Keratinocyte (primary cell): Measurements from ENCODE around the gene MMP24OS. TPM values are rescaled to one million over a fixed set of nuclear protein-coding genes. Genes with fewer than 3 reads are reported as not detected.

Source experiments
- DNase-seq: peaks from one replicate; pipeline ENCODE4 v3.0.0-alpha.2; 2011; ENCODE audit warnings: low read depth, missing footprints, low spot score
- FAIRE-seq: peaks from 2 replicates; lab custom pipeline; 2011; peaks lifted over from hg19 to GRCh38; lab: Jason Lieb, UNC
- H2AFZ ChIP-seq: 2 replicates; pipeline ENCODE4 v1.6.0; 2012; ENCODE audit warnings: low read length, control low read depth, inconsistent platforms; ENCODE audit not compliant: control insufficient read depth
- H3K27ac ChIP-seq: 2 replicates; pipeline ENCODE4 v1.5.1; 2011; ENCODE audit warnings: low read length; ENCODE audit not compliant: control insufficient read depth, insufficient read depth
- H3K27me3 ChIP-seq: 3 replicates; pipeline ENCODE4 v1.6.0; 2011; ENCODE audit warnings: low read length; ENCODE audit not compliant: control insufficient read depth, insufficient read depth; ENCODE audit errors: extremely low read depth
- H3K36me3 ChIP-seq, 2 experiments: 2 replicates in 1 of 2; 3 replicates in 1 of 2; pipeline ENCODE4 v1.5.1; 2011; ENCODE audit warnings: low read length in 2 of 2, mild to moderate bottlenecking in 1 of 2; ENCODE audit not compliant: control insufficient read depth in 2 of 2, insufficient read depth in 2 of 2; ENCODE audit errors: extremely low read depth in 1 of 2
- H3K4me1 ChIP-seq: 3 replicates; pipeline ENCODE4 v1.5.1; 2011; ENCODE audit warnings: low read length; ENCODE audit not compliant: control insufficient read depth, insufficient read depth; ENCODE audit errors: extremely low read depth
- H3K4me2 ChIP-seq: 3 replicates; pipeline ENCODE4 v1.6.0; 2011; ENCODE audit warnings: low read depth, low read length; ENCODE audit not compliant: control insufficient read depth, insufficient read depth; ENCODE audit errors: extremely low read depth
- H3K4me3 ChIP-seq, 3 experiments: fragments of 200-600 bp in 1 of 3; sonication (generic) in 1 of 3; 2 replicates in 2 of 3; 3 replicates in 1 of 3; pipeline ENCODE4 v1.5.1; 2011 to 2016; ENCODE audit warnings: low read length in 3 of 3, mild to moderate bottlenecking in 3 of 3, control low read depth in 2 of 3, inconsistent platforms in 1 of 3, low read depth in 1 of 3, mixed read lengths in 1 of 3, mixed run types in 1 of 3, moderate library complexity in 1 of 3; ENCODE audit not compliant: control insufficient read depth in 2 of 3, insufficient read depth in 2 of 3; ENCODE audit errors: extremely low read depth in 1 of 3
- H3K79me2 ChIP-seq: 2 replicates; pipeline ENCODE4 v1.6.0; 2012; ENCODE audit warnings: low read length; ENCODE audit not compliant: control insufficient read depth, insufficient read depth
- H3K9ac ChIP-seq: 3 replicates; pipeline ENCODE4 v1.6.0; 2011; ENCODE audit warnings: low read length; ENCODE audit not compliant: control insufficient read depth, insufficient read depth; ENCODE audit errors: extremely low read depth
- H3K9me1 ChIP-seq: 3 replicates; pipeline ENCODE4 v1.6.0; 2011; ENCODE audit warnings: low read length; ENCODE audit not compliant: control insufficient read depth, insufficient read depth; ENCODE audit errors: extremely low read depth
- H3K9me3 ChIP-seq: 2 replicates; pipeline ENCODE4 v1.5.1; 2012; ENCODE audit warnings: low read depth, low read length; ENCODE audit not compliant: control insufficient read depth
- H4K20me1 ChIP-seq: 3 replicates; pipeline ENCODE4 v1.6.0; 2011; ENCODE audit warnings: low read length; ENCODE audit not compliant: control insufficient read depth, insufficient read depth; ENCODE audit errors: extremely low read depth
- EZH2 ChIP-seq: IDR thresholded peaks from one replicate; pipeline ENCODE4 v1.6.1; 2012; ENCODE audit warnings: inconsistent platforms, mild to moderate bottlenecking, low read length, moderate library complexity
- dilution Hi-C: fragments of 300-500 bp; cut with MboI; formaldehyde crosslinking; loops from one replicate; pipeline ENCODE4 v1.7.0; 2020; ENCODE audit warnings: low sequenced_read_pairs; ENCODE audit not compliant: extremely low pct_ligation_motif_present
- polyA plus RNA-seq, 5 experiments: library from polyadenylated mRNA; depleted of rRNA in 3 of 5; stranded (reverse) in 3 of 5; stranded (forward) in 1 of 5; unstranded in 1 of 5; fragments of >200 nt; gene quantifications; 1 replicate in 1 of 5; 2 replicates in 3 of 5; 3 replicates in 1 of 5; pipeline versions ENCODE4 v1.2.1 to v1.2.3, GENCODE V29; 2011 to 2012; ENCODE audit warnings: missing spikeins in 2 of 5, low read depth in 1 of 5, low replicate concordance in 1 of 5
- TF ChIP-seq, protein P1 (sequence below), 3 experiments: IDR thresholded peaks in 1 of 3; conservative IDR thresholded peaks in 1 of 3; optimal IDR thresholded peaks in 1 of 3; 2 replicates in 2 of 3; 3 replicates in 1 of 3; pipeline versions ENCODE3 to v1.5.1; 2011; ENCODE audit warnings: low read length in 3 of 3, mild to moderate bottlenecking in 3 of 3, moderate library complexity in 2 of 3, control low read depth in 1 of 3, inconsistent platforms in 1 of 3; ENCODE audit not compliant: insufficient read depth in 2 of 3; ENCODE audit errors: extremely low read depth in 1 of 3

The MMP24OS gene
- polyA plus RNA-seq, 1 donor (not counting 4 experiments of a cell fraction or from before 2014, with no cell fraction given) = 19.5 TPM

DNA sequence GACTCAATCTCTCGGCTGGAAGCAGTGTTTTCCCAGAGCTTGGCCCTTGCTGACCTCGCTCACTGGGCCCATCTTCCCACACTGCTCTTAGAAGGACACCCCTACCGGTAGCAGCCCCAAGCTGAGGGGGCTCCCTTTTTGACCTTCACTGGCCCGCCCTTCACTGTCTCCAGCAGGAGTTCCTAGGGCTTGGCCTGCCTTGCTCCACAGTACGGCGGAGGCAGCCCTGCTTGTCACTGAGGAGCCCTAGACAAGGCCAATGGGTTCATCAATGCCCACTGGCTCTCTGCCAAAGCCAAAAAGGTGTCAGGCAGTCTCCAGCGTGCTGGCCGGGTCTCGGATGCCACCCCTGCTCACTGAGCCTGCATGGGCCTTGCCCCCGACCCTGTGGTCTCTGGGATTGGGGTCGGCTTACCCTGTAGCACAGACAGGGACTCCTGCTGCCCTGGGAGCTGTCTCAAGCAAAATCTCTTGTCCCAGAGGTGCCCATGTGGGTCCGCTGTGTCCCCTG lies 2.1 kb downstream of the MMP24OS start:
- peaks cover 6% of the 10 kb centered on the region for H4K20me1 ChIP-seq
- H3K27me3 ChIP-seq = no peaks in the 10 kb centered on the region
- DNase-seq (no peak), FAIRE-seq (no peak)
- peaks cover 27 to 52% of the 10 kb centered on the region in 2 experiments for H3K36me3 ChIP-seq
- H2AFZ ChIP-seq = no peak overlapping the region
- no peaks in the 10 kb centered on the region for H3K9me3 ChIP-seq
- no peak overlapping the region for H3K27ac ChIP-seq
- peaks cover 34% of the 10 kb centered on the region for H3K4me1 ChIP-seq
- peaks cover 2% of the 10 kb centered on the region for H3K9me1 ChIP-seq
- no peak overlapping the region for H3K9ac ChIP-seq
- TF ChIP-seq EZH2 = no peak
- TF ChIP-seq, protein P1, sequence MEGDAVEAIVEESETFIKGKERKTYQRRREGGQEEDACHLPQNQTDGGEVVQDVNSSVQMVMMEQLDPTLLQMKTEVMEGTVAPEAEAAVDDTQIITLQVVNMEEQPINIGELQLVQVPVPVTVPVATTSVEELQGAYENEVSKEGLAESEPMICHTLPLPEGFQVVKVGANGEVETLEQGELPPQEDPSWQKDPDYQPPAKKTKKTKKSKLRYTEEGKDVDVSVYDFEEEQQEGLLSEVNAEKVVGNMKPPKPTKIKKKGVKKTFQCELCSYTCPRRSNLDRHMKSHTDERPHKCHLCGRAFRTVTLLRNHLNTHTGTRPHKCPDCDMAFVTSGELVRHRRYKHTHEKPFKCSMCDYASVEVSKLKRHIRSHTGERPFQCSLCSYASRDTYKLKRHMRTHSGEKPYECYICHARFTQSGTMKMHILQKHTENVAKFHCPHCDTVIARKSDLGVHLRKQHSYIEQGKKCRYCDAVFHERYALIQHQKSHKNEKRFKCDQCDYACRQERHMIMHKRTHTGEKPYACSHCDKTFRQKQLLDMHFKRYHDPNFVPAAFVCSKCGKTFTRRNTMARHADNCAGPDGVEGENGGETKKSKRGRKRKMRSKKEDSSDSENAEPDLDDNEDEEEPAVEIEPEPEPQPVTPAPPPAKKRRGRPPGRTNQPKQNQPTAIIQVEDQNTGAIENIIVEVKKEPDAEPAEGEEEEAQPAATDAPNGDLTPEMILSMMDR (optimal IDR thresholded peaks at IDR 0.05 in 1 of 3, IDR thresholded peaks at IDR 0.05 in 1 of 3, conservative IDR thresholded peaks at IDR 0.05 in 1 of 3; ENCODE audit: extremely low read depth in 1 of 3, insufficient read depth in 2 of 3, low read length in 3 of 3) = no peak
- H3K4me2 ChIP-seq = no peak overlapping the region
- no peak overlapping the region for H3K4me3 ChIP-seq
- H3K79me2 ChIP-seq = peaks cover 17% of the 10 kb centered on the region
- dilution Hi-C loops = no loop called here

DNA sequence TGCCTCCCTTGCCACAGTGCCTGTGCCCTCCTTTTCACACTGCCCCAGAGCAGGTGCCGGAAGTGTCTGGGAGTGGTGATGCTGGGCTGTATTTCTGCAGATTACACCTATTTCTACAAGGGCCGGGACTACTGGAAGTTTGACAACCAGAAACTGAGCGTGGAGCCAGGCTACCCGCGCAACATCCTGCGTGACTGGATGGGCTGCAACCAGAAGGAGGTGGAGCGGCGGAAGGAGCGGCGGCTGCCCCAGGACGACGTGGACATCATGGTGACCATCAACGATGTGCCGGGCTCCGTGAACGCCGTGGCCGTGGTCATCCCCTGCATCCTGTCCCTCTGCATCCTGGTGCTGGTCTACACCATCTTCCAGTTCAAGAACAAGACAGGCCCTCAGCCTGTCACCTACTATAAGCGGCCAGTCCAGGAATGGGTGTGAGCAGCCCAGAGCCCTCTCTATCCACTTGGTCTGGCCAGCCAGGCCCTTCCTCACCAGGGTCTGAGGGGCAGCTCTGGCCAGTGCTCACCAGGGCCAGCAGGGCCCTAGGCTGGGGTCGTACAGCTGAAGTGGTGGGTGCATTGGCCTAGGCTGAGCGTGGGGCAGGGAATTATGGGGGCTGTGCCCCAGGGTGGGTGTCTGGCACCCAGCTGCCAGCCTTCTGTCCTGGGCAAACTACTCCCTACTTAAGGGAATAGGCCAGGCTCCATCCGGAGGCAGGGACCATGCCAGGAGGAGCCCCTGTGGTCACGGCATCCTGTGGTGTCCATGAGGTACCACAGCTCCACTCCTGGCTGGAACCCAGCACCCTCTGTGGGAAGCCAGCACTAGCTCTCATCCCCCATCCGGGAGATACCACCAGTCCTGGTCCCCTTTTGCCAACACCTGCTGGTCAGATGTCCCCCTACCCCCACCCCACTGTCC lies 3.5 kb downstream of the MMP24OS start:
- dilution Hi-C loops = no loop called here
- no peak overlapping the region for H2AFZ ChIP-seq
- H3K36me3 ChIP-seq = peaks cover 28 to 38% of the 10 kb centered on the region in 2 experiments
- peaks cover 20% of the 10 kb centered on the region for H3K4me1 ChIP-seq
- DNase-seq (no peak), FAIRE-seq (no peak)
- peaks cover 6% of the 10 kb centered on the region for H4K20me1 ChIP-seq
- H3K79me2 ChIP-seq = peaks cover 13% of the 10 kb centered on the region
- TF ChIP-seq EZH2 = no peak
- TF ChIP-seq, protein P1 (optimal IDR thresholded peaks at IDR 0.05 in 1 of 3, IDR thresholded peaks at IDR 0.05 in 1 of 3, conservative IDR thresholded peaks at IDR 0.05 in 1 of 3; ENCODE audit: extremely low read depth in 1 of 3, insufficient read depth in 2 of 3, low read length in 3 of 3) = no peak
- no peak overlapping the region for H3K4me2 ChIP-seq
- H3K9me3 ChIP-seq = no peaks in the 10 kb centered on the region
- no peak overlapping the region for H3K27ac ChIP-seq
- H3K9me1 ChIP-seq = peaks cover 2% of the 10 kb centered on the region
- no peak overlapping the region for H3K9ac ChIP-seq
- no peak overlapping the region for H3K4me3 ChIP-seq
- no peaks in the 10 kb centered on the region for H3K27me3 ChIP-seq
